GM11168 (cell line): ENCODE data around the gene TRPV2.
"Not testable (repeated sequence)": the region's sequence is repeated elsewhere in the genome, so short reads cannot be mapped to it uniquely, and the experiment has no call there.

Experiments used
- in situ Hi-C: fragments of 300-500 bp; cut with MboI; formaldehyde crosslinking; loops from one replicate; pipeline ENCODE4 v1.12.0; 2022; ENCODE audit warnings: low sequenced_read_pairs; ENCODE audit not compliant: unreplicated experiment

The TRPV2 gene

GRCh38 chr17:16434662-16435061 is 19.3 kb downstream of the TRPV2 start:
- in situ Hi-C loops, result no loop called here

- in situ Hi-C loops, result no loop called here
Observed at GRCh38 chr17:16435925-16436886, 20.8 kb downstream of the TRPV2 start.

DNA sequence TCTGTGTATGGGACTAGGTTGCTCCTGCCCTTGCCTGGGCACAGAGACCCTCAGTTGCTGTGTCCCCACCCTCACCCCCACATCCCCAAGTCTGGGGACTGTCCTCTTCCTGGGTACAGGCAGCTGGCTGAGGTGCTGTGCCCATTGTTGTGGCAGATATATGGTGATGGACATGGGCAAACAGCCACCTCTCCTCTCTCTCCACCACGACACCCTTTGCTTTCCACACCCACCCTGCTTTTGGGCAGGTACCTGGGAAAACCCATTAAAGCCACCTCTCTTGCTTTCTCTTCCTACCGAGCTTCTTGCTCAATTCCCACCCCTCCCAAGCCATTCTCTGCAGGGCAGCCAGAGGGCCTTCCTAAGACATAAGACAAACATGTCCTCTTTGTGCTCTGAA is 21.7 kb downstream of the TRPV2 start:
- in situ Hi-C loops, result no loop called here

DNA sequence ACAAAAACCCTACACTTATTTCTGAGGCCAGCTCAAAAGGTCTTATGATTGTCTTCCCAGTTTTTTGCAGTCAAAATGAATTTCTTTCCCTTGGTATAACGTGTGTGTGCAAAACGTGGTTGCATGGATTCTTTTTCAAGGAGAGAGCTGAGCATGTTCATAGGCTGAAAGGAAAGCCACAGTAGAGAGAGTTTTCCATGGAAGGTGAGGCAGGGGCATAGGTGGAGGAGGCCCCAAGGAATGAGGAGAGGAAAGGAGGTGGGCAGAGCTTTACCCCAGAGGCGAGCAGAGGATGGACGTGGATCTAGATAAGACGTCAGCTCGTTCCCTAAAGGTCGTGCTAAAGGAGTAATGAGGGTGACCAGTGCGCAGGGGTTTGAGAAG is 22.8 kb downstream of the TRPV2 start:
- in situ Hi-C loops, result no loop called here

DNA sequence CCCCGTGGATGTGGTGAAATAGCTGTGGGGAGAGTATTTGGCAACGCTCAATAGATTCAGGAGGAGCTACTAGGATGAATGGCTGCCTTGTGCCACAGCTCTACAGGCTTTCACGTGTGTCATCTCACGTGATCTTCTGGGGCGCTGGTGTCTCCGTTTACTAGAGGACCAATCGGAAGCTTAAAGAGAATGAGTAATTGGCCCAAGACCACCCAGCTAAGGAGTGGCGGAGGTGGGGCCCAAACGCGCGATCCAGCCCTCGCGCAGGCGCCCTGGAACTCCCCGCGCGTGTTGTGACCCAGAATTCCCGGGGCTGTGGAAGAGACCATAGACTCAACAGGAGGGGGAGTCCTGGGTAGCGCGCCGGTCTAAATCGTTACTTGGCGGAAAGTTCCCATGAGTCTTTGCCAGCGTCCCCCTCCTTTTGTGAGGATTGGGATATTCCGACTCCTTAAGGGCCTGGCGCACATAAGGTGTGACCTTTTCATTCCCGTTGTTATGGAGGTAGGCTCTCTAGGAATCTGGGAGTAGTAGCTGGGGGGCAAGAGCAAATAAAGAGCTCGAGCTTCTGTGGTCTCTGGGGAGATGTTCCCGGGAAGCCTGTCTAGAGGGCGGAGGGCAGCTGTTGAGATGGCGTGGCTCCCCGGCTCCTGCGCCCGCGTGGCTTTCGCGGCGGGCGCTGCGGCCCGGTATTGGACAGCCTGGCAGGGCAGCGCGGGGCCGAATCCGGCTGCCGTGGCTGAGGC is 23.4 kb downstream of the TRPV2 start:
- in situ Hi-C loops, result no loop called here

- in situ Hi-C loops, result no loop called here
Observed at GRCh38 chr17:16439303-16439791, 24.0 kb downstream of the TRPV2 start.

- in situ Hi-C loops, result no loop called here
Observed at GRCh38 chr17:16439811-16440351, 24.5 kb downstream of the TRPV2 start.

- in situ Hi-C loops, result not testable (repeated sequence)
Observed at GRCh38 chr17:16440354-16440753, 25.0 kb downstream of the TRPV2 start.

GRCh38 chr17:16440901-16441629 is 25.7 kb downstream of the TRPV2 start:
- in situ Hi-C loops, result no loop called here

DNA sequence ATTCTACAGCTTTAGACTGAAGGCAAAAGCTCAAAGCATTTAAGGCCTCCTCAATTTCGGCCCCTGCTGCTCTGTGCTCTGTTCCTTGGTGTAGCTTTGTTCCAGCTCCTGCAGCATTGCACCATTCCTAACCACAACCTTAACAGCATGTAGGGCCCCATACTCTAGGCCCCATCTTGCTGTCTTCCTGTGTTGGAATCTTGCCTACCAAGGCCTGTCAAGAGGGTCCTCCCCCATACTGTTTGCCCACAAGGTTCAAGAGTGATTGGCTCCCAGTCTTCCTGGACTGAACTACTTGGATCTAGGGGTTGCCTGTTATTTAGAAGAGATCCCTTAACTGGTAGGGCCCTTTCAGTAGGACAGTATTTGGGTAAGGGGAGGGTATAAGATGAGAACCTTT is 26.8 kb downstream of the TRPV2 start:
- in situ Hi-C loops, result no loop called here

- in situ Hi-C loops, result no loop called here
Observed at GRCh38 chr17:16442594-16443510, 27.5 kb downstream of the TRPV2 start.

DNA sequence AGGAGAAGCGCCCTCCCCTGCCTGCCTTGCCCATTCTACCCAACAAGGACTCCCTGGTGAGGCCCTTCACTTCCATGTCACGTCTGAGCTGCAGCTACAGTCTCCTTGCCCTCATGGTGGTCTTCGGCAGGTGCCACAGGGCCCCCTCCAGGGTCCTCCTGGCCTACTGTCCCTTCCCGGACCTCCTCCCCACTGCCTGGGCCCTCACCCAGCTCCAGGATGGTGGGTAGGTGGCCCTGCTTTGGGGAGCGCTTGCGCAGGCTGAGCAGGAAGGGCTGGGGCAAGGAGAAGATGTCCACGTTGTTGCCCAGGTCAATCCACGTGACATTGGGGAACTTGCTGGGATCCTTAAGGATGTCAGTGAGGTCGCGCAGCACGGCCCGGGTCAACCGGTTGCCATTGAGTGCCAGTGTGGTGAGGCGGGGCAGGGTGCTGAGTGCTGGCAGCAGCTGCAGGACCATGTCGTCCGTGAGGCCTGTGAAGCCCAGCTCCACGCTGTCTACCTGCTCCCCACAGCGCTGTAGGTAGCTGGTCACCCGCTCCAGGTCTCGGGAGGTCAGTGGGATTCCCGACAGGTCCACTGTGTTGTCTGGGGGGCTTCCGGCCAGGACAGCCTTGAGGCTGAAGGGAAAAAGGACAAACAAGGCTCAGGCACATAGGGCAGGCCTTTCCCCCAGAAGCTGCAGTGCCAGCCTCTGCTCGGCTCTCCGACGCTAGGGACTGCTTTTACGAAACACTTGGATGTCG is 28.3 kb downstream of the TRPV2 start:
- in situ Hi-C loops, result no loop called here

- in situ Hi-C loops, result no loop called here
Observed at GRCh38 chr17:16444258-16444886, 29.0 kb downstream of the TRPV2 start.

- in situ Hi-C loops, result no loop called here
Observed at GRCh38 chr17:16446338-16446983, 31.1 kb downstream of the TRPV2 start.

DNA sequence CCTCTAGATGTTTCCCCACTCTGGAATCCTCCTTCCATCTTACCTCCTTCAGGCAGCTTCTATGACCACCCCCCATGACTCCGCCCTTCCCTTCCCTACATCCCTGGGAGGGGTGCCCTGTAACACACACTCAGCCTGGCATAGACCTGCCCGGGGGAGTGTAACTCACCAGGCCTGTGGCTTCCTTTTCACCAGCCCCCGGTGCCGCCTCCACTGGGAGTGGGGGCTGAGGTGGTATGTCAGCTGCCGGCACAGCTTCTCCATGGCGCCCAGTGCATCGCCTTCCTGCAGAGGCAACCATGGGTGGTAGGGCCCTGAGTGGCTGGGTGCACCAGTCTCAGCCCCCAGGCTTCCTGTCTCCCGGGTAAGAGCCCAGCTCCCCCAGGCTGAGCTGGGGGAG is 32.3 kb downstream of the TRPV2 start:
- in situ Hi-C loops, result no loop called here

DNA sequence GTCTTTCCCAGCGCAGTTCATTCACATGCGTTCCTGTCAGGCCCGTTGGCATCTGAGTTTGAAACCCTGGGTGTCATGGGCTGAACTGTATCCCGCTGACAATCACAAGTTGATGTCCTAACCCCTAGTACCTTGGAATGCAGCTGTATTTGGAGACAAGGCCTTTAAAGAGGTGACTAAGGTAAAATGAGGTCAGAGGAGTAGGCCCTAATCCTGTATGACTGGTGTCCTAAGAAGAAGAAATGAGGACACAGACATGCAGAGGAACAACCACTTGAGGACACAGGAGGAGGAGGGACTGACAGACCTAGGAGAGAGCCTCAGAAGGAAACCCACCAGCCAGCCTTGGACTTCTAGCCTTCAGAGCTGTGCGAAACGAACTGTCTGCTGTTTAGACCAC is 33.1 kb downstream of the TRPV2 start:
- in situ Hi-C loops, result no loop called here

DNA sequence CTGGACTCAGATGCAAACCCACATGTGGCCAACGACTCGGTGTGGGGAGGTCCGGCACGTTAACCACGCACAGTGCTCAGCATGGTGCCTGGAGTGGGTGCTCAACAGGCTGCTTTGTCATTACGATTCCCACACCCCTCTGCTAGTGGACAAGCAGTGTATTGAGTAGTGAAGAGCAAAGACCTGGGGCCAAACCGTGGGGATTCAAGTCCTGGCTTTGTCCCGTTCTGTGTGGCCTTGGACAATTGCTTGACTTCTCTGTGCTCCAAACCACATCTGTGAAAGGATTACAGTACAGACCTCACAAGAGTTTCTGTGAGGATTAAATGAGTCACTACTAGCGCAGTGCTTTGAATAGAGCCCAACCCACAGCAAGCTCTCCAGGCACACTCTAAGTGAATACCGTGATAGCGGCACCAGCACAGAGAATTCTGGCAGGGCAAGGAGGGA is 33.8 kb downstream of the TRPV2 start:
- in situ Hi-C loops, result no loop called here

DNA sequence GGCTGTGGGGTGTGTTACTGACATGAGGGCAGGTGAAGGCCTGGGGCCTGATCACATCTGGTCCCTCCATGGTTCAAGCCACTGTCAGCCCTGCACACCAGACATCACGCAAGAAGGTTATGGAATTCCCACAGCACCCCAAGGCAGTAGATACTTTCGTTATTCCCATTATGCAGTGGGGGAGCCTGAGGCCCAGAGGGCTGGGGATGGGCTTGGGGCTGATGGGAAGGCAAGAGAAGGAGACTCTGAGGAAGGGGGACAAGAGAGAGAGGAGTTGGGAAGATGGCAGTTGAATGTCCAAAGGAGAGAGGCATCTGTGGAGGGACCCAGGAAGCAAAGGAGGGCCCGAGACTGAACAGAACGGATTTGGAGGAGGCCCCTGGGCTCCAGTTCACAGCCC is 34.7 kb downstream of the TRPV2 start:
- in situ Hi-C loops, result no loop called here
